Activated CD4-positive, alpha-beta T cell treated with anti-CD3 and anti-CD28 coated beads for 48 hours (primary cell): Measurements from ENCODE around the gene MBNL2.

Experiments
- DNase-seq: peaks from one replicate; pipeline ENCODE4 v3.0.0-alpha.2; 2020

The MBNL2 gene

DNA sequence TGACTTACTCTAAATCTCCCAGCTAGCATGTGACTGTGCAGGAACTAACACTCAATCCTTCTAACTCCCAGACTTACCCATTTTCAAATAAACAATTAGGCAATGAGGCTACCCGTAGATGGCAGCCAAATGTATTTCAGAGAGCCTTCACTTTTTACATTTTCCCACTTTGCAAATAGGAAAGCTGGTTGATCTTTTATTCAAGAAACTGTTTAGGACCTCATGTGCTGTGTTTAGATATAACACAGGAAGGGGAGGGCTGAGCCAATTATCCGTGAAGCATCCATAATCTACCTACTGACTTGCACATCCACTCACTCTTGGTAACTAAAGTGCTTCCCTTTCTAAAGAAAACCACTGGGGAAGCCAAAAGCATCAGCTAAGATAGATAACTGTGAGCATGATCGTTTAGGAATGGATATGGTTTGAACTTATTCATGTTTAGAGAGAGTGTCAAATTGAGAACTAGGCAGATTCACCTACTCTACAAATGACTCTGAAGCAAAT is 33.4 kb downstream of the MBNL2 start:
- no peak for DNase-seq

DNA sequence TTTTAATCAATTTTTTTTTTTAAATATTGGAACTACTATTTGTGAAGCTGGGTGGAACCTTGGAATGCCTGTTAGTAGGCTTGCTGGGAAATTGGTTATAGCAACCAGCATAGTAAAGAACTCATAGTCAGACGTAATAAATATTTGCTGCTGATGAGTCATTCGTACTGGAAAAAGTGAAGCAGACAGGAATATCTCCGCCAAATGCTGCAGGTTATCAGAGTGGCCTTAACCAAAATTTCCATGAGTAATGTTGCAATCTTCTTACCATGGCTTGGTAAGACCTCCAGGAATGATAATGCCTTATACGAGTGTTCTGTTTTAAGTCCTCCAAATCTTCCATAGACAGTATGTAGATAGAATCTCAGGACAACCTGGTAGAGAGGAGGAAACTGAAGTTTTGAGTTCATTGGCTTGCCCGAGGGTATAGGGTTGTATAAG is 34.2 kb downstream of the MBNL2 start:
- DNase-seq, result no peak

DNA sequence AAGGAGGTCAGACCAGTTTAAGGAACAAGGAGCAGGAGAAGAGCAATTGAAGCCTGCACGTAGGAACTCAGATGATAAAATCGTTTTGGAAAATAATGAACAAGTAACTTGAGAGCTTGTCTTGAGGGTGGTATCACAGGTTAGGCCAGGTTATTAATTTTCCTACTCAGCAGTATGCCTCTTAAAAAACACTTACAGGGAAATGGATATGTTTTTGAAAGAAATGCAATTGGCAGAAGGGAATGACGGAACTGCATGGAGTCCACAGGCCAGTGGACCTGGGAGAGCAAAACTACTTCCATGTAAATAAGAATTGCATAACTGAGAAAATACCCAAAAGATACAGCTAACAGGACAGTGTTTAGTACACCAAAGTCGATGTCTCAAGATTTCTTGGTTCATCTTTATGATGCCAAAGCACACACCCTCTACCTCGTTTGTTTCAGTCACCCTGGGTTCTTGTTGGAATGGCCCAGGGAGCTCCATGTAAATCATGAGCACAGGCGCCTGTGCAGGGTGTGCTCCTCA is 35.2 kb downstream of the MBNL2 start:
- no peak for DNase-seq

DNA sequence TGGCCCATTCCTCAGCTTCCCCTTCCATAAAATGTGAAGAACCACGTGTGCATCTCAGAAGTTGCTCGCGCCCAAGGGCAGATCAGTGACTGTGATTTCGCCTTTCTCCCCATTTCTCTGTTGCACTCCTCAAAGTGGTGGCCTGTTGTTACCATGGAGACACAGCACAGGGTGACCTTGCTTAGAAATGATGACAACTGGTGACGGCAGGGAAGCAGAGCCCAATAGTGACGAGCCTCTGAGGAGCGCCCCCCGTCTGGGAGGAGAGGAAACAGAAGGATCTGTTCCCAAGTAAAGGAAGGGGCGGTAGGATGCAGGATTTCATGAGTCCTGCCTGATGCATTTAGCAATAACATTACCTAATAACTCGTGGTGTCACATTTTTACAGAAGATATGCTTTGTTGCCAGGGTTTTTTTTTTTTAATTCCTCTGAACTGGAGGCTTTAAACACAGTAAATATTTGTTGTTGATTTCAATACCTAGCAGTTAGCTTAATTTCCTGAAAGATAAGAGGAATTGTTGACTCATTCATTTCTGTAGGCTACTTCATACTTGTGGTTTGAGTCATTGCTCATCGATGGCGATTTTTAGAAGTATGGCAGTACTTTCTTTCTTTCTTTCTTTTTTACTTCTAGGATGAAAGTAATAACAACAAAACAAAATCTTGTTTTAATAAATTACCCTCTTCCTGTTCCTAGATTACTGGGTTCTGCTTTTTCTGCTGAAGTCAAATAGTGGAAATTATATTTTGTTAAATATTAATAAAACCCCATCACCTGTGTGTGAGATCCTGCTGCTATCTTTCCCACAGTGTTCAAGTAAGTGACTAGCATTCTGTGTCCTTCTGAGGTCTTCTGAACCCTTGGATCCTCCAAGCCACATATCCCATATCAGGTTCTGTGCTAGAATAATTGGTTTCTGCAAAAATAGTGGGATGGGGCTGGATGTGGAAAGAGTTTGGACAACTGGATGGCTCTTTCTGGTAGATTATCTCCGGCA is 36.0 kb downstream of the MBNL2 start:
- DNase-seq, result no peak

DNA sequence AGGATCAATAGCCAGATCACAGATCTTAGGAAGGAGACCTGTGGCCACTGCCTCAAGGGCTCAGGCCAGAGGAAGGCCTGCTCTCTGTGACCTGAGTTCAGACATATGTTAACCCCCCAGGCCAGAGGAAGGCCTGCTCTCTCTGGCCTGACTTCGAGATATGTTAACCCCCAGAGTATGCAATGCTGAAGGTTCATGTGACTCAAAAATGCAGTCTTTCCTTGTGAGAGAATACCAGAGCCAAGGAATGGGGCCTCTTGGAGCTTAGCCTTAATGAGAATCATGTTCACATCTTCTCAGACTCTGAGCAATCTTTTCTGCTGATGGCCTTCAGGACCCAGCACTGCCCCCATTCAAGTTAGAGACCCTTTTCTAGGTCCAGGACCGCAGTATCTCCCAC is 36.7 kb downstream of the MBNL2 start:
- DNase-seq, result no peak

DNA sequence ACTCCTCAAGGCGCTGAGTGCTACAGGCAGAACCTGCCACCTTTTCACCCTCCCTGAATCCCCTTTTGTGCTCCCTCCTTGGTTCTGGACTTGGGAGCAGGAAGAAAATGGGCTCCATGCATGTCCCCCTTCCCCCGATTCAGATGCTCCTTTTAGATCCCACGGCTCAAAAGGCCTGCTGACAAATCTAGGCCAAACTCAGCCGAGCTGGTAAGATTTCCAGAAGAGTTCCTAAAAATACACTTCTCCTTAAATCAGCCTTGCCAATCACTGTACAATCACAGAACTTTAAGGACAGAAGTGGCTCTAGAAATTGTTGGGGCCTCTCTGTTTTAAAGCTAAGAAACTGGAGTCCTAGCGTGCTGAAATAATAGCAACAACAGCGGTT is 37.3 kb downstream of the MBNL2 start:
- DNase-seq, result no peak

DNA sequence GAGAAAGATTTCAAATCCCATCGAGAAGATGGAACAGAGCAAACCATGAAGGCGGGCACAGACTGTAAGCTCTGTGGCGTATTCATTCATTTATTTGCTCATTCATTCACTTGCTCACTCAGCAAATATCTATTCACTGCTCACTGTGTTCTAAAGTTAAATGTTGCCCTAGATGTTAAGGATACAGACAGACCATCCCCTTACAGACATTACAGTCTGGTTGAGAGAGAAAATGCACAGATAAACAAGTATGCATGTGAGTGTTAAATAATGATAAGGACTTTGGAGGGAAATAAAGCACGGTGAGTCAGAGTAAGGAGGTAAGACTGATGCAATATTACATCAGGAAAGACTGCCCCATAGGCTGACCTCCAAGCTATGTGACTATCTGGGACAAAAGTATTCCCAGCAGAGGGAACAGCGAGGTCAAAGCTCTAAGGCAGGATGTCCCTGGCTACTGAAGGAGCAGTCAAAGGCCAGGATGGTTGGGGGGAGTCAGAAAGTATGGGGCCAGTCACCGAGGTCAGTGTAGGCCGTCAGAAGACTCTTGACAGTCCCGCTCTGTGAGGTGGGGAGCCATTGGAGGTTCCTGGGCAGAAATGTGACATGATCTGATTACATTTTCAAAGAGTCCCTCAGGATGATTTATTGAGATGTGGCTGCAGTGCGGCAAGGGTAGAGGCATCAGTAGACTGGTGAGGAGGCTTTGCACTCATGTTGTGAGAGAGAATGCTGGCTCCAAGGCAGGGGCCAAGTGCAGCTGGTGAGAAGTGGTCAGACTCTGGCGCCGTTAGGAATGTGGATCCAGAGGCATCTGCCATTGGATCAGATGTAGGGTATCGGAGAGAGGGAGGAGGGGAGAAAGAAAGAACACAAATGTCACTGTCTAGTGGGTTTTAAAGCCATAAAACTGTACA is 37.9 kb downstream of the MBNL2 start:
- DNase-seq, result no peak

DNA sequence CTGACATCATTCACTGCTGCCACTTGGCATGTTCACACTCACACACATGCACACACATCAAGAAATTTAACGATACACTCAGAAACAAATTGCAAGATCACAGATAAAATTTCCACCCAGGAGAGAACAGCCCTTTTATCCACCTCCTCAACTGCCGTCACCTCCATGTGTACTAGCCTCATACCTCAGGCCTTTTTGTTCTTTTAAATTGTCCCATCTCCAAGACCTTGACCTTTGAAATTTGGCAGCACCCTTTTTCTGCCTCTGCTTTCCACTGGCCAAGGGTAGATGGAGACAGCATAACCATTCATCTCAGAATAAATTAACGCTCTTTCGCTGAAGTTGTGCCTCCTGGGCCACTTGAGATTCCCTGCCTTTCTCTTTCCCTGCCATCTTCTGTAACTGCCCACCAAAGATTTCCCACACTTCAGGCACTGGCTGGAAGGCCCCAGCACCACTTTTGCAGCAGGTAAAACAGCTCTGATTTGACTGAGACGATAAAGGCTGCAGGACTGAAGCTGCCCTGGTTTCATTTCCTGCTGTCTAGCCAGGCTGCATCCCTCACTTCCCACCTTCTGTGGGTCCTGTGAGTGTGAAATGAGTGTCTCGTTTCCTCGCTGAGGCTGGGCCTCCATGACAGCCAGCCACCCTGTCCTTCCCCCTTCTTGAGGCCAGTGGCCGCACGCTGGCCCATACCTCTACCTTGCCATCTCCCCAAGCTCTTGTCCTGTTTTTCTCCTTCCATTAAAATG is 39.3 kb downstream of the MBNL2 start:
- peak; percentile 38 for DNase-seq

DNA sequence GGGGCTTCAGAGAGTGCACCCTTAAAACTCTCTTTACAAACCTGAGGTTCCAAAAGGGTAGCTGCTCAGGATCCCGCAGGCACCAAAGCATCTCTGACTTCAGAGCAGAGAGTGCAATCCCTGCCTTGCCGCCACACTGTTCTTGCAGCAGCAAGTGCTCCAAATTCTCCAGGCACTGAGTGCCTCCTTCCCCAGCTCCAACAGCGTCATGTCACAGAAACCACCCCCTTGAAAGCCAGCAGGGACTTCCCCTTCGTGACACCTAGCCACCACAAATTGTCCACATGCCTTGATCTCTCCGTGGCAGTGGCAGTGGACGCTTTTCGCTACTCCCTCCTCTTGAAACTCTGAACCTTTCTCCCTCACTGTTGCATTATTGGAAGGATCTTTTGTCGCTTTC is 39.9 kb downstream of the MBNL2 start:
- peak; percentile 32 for DNase-seq

DNA sequence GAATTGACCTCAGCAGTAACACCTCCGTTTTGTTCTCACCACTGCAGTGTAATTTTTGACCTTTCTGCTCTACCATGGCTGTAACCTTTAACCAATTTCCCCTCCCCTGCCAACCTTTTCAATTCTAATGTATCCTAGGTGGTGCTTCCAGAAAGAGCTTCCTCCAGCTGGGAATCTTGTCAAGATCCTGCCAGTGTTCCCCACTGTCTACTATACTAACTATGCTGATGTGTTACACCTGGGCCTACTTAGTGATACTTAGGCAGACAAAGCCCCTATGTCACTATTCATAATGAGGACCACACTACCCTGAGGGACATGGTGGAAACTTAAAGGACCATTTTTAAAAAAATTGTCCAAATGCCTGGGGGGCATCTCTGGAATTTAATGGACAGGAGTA is 41.0 kb downstream of the MBNL2 start:
- no peak for DNase-seq

DNA sequence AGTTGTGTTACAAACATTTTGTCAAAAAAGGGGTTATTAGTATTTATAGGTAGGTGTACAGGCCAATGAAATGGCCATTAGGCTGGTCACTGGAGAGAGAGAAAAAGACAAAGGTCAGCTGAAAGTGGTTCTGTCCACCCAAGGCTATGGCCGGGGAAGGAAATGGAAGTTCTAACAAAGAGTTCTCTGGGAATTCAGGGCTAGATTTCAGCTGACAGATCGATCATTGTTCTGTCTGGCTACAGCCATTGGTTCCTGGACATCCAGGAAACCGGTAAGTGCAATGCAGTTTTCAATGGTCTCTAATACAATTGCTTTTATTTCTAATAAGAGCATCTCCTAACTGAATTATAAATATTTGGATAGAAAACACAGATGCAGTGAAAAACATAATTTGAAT is 42.5 kb downstream of the MBNL2 start:
- DNase-seq, result no peak

DNA sequence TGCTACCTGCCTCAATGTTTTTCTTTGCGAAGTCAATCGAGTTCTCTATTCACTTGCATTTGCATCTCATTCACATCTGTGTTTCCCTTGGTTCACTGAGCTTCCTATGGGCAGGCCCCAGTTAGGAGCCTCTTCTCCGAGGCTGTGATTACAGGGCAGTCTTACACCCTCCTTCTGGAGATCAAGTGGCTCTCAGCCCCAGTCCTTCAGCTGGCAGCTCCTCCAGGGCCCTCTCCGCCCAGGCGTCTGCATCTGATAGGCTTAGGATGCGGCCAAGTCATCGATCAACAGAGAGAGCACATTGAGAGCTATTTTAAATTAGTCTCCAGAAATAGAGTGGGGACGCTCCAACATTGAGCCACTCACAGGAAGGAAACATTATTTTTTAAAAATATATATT is 44.2 kb downstream of the MBNL2 start:
- DNase-seq, result no peak

DNA sequence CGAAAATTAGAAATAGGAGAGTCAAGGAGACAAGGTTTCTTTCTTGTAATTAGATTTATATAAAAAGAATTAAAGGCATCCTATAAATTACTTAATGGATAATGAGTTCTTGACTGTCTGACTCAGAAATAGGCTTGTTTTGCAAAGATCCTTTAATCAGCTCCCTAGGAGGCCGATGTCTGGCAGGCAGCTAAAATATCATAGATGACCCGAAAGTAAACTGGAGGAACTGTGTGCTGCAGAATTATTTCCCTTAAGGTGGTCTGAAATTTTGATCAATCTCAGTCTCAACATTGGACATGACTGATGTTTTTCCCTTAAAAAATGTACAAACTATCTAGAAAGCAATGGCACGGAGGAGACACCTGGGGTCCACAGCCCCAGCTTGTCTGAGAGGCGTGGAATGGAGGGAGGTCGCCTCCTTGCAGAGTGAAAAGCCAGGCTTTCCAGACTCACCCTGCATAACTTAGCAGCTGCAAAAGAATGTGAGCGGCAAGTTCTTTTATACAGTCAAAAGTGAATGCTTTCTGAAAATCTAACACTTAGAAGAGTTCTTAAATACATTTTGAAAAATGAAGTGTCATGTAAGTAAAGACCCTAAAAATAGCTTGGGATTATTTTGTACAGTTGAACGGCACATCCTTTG is 44.8 kb downstream of the MBNL2 start:
- DNase-seq, result no peak

DNA sequence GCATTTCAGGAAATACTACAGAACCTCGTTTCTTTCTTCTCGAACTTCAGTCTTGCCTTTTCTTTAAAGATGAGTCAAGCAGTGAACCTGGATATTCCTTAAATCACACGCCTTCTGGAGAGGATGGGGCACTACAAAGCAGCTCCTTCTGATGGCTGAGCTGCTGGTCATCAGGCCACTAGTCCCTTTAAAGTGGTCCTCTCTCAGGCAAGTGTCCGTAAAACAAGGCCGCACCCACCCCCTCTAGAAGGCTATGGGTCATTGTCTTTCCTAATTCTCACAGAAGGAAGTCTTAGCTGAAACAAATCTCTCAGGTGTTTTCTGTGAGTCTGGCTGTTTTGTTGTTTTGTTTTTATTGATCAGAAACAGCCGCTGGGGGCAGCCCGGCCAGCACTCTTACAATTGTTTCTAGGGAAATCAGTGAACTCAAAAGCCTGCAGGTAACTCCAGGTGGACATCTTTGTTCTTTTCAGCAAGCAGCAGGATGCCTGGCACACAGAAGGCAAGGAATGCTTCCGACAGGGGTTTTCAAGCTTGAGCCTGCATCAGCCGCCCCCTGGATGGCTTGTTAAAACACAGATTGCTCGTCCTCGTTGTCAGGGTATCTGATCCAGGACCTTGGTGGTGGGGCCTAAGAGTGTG is 45.4 kb downstream of the MBNL2 start:
- DNase-seq, result no peak

DNA sequence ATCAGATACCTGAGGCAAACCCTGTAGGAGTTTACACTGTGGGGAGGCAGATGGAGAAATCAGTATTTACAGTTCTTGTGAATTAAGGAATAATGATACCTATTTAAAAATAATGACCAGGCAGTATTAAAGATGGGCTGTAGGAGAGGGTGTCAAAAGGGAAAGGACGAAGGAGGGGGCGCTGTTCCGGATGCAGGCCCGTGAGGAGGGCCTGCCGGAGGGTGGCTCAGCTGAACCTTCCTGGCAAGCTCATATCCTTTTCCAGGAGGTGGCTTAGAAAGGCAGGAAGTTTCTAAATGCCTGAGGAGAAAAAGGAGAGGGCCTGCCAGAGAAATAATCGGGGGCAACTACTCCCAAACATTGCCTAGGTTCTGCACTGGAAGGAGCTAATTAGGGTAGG is 46.6 kb downstream of the MBNL2 start:
- no peak for DNase-seq

DNA sequence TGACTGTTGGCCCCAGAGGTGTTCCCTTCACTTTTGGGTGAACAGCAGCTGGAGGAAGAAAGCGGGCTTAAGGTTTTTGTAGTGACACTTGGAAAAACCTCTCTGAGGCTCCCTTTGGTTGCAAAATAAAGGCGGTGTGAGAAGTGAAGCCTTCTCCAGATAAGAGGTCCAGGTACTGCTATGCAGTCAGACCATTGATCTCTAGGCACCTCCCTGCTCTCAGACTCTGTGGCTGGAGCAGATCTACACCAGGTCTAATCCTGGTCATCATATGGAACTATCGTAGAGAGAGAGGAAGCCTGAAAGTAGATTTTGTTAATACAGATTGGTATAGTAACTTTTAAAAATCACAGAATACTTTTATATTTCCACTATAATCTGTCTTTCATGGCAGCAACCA is 47.5 kb downstream of the MBNL2 start:
- DNase-seq, result no peak

DNA sequence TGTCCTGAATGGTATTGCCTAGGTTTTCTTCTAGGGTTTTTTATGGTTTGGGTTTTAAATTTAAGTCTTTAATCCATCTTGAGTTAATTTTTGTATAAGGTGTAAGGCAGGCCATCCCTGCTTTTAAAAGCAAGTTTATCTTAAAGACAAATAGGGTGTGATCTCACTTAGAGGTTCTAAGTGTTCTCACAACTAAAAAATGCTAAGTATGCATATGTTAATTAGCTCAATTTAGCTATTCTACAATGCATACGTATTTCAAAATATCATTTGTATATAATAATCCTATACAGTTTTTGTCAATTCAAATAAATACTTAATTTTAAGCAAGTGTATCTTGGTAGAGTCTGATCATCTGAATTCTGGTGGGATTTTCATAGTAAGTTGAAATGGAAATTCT is 50.4 kb downstream of the MBNL2 start:
- no peak for DNase-seq

DNA sequence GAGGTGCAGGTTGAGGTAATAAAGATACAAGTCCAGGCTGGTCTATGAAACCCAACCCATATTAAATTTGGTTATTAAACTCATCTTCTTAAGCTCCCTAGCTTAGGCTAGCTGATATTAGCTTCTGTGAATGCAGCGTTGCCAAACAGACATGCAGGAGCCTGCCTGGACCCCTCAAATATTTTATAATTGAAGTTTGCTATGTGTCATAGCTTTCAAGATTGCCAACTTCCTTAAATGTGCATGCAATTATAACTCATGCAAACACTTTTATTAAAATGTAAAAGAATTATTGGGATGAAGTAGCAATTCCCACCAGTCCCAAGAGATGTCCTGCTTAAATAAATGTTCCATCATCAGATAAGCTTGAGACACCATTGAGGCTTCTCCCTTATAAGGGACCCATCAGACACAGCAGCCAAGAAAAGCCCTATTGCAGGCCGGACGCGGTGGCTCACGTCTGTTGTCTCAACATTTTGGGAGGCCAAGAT is 51.3 kb downstream of the MBNL2 start:
- no peak for DNase-seq

DNA sequence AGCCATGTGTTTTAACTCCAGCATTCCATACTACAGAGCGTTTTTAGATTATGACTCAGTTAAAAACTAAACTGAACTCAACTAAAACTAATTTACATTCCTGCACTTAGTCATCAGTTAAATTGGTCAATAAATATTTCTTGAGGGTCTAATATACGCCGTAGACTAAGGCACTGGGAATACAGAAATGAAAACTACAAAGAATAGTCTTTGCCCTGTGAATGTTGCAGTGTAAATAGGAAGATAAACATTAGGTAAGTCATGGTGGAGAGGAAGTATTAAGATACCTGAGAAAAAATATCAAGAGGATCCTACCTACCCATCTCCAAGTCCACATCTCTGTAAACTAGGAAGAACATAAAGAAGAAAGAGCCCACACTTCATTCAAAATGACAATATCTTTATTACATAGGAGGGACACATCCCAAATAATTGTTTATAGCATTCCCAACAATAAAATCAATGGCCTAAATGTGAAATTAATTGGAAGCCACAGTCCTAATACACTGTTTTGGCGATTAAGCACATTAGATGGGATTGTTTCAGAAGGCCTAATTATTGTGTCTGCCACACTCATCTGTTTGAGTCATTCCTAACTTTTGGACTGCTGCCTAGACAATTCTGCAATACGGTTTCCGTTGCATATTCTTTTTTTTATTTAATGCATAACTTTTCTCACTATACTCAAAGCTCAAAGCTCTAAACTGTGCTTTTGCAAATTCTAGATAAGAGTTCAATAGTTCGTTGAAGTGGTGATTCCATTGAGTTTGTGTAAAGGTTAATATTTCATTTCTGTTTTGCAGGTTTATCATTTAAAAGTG is 52.9 kb downstream of the MBNL2 start:
- DNase-seq, result no peak

DNA sequence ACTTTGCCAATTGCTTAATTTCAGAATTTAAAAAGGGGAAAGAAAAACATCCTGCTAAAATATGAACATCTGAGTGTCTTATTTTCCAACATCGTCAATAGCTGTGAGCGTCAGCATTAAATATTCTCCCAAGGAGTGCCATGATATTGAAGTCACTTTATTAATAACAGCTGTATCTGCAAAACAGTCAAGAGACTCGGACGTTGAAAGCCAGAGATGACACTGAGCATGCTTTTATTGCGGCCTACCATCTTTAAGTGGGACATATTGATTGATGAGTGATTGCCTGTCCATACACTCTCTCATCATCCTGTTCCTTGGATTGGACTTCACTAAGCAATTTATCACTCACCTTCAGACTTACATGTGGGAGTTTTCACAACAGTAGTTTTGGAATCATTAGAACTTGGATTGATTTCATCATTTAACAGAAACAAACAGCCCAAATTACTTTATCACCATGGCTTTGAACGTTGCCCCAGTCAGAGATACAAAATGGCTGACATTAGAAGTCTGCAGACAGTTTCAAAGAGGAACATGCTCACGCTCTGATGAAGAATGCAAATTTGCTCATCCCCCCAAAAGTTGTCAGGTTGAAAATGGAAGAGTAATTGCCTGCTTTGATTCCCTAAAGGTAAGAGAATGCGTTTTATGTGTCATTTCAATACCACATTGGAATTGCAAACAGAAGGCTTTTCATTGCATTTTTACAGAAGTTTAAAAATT is 53.8 kb downstream of the MBNL2 start:
- DNase-seq, result no peak
